ENCODE data around the gene DNAJB2.

The DNAJB2 gene

GRCh38 chr2:219279151-219279915 is at the start of gene DNAJB2:
TSS of gene DNAJB2 (plus strand) at chr2:219279366. CDS start at chr2:219279834, 468 bp downstream.
- Histone ChIP-seq H3K4me3 (ENCODE audit: low read depth in 1 of 2, low read length in 2 of 2) (peak within 1 kb of the TSS; percentile 25 to 60; a peak in 3 of 4 replicates), H3K27me3 (ENCODE audit: insufficient read depth, low read length, poor library complexity) (no peaks in the 10 kb centered on the region), H3K9me3 (ENCODE audit: insufficient read depth, low read length, severe bottlenecking) (no peaks in the 10 kb centered on the region), H4K20me1 (ENCODE audit: insufficient read depth, low read length) (peaks cover 4% of the 10 kb centered on the region; the same call in 1 of the 2 replicates), H3K4me1 (ENCODE audit: insufficient read depth, low read length) (peaks cover 27% of the 10 kb centered on the region), H3K79me2 (ENCODE audit: insufficient read depth, low read length) (no peaks in the 10 kb centered on the region), H3K27ac (ENCODE audit: low read length) (peak within 1 kb of the TSS; percentile 61), H2AFZ (ENCODE audit: low read depth, low read length) (peak within 1 kb of the TSS; percentile 54), H3K9ac (ENCODE audit: low read depth, low read length) (peak within 1 kb of the TSS; percentile 64), H3K4me2 (ENCODE audit: insufficient read depth, low read length) (peak within 1 kb of the TSS; percentile 96), H3K36me3 (ENCODE audit: insufficient read depth, low read length) (0 out of 2 replicates have a peak, but pooled peaks cover 4% of the 10 kb centered on the region)
- peak; percentile 95 for ATAC-seq (ENCODE audit: insufficient read depth, low read depth)
- peak; percentile 98 for DNase-seq
- no peak for TF ChIP-seq CTCF (IDR thresholded peaks at IDR 0.05; ENCODE audit: borderline replicate concordance, extremely low read depth, low read length, poor library complexity, severe bottlenecking)
- TF ChIP-seq EZH2 (IDR thresholded peaks at IDR 0.05; ENCODE audit: borderline replicate concordance, low read depth, low read length, severe bottlenecking): no peak

DNA sequence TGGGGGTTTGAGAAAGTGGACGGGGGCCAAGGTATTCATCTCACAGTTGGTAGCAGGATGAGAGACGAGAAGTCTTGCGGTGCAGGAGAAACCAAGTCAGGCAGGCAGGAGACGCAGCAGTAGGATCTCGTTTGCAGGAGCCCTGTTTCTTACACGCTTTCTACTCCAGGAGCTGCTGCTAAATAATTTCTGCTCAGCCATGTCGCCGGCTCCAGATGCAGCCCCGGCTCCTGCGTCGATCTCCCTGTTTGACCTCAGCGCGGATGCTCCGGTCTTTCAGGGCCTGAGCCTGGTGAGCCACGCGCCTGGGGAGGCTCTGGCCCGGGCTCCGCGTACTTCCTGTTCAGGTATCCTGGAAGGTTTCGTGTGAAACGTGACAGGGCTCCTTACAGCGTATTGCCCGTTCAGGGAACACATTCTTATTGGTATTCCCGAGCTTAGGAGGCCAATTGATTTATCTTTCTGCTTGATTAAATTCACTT is 49.1 kb upstream of the DNAJB2 start:
- Histone ChIP-seq H3K9ac (ENCODE audit: low read depth, low read length) (peak overlapping the region; percentile 73), H3K4me3 (ENCODE audit: low read depth in 1 of 2, low read length in 2 of 2) (peak overlapping the region; percentile 43 to 74), H3K36me3 (ENCODE audit: insufficient read depth, low read length) (peaks cover 62% of the 10 kb centered on the region), H3K4me1 (ENCODE audit: insufficient read depth, low read length) (peaks cover 39% of the 10 kb centered on the region), H3K27ac (ENCODE audit: low read length) (peak overlapping the region; percentile 71), H3K27me3 (ENCODE audit: insufficient read depth, low read length, poor library complexity) (no peaks in the 10 kb centered on the region), H3K4me2 (ENCODE audit: insufficient read depth, low read length) (peak overlapping the region; percentile 79), H3K9me3 (ENCODE audit: insufficient read depth, low read length, severe bottlenecking) (no peaks in the 10 kb centered on the region), H2AFZ (ENCODE audit: low read depth, low read length) (peak overlapping the region; percentile 50), H3K79me2 (ENCODE audit: insufficient read depth, low read length) (peaks cover 51% of the 10 kb centered on the region), H4K20me1 (ENCODE audit: insufficient read depth, low read length) (0 out of 2 replicates have a peak, but pooled peaks cover 5% of the 10 kb centered on the region)
- TF ChIP-seq CTCF (IDR thresholded peaks at IDR 0.05; ENCODE audit: borderline replicate concordance, extremely low read depth, low read length, poor library complexity, severe bottlenecking): no peak
- no peak for TF ChIP-seq EZH2 (IDR thresholded peaks at IDR 0.05; ENCODE audit: borderline replicate concordance, low read depth, low read length, severe bottlenecking)
- peak; percentile 45 for DNase-seq
- ATAC-seq (ENCODE audit: insufficient read depth, low read depth): peak; percentile 26

DNA sequence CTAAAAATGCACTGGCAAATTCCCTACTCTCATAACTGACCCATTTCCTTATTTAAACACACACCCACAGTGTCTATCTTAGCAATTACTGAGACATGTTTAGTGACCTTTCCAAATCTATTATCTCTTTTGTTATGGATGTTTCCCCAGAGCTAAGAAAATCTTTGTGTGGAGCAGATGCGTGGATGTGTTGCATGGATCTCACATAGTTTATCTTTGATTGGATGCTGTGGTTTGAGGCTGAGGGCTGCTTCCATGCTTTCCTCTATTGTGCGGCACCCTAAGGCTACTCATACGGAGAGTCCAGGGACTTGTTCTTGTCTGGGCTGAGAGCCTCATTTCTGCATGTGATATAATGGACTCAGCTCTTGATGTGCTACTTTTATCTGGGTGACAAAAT is 44.8 kb upstream of the DNAJB2 start:
- Histone ChIP-seq H3K4me2 (ENCODE audit: insufficient read depth, low read length) (no peak overlapping the region), H3K4me3 (ENCODE audit: low read depth in 1 of 2, low read length in 2 of 2) (no peak overlapping the region), H3K9ac (ENCODE audit: low read depth, low read length) (no peak overlapping the region), H3K9me3 (ENCODE audit: insufficient read depth, low read length, severe bottlenecking) (no peaks in the 10 kb centered on the region), H3K36me3 (ENCODE audit: insufficient read depth, low read length) (peaks cover 62% of the 10 kb centered on the region), H4K20me1 (ENCODE audit: insufficient read depth, low read length) (no peaks in the 10 kb centered on the region), H3K27ac (ENCODE audit: low read length) (no peak overlapping the region), H3K4me1 (ENCODE audit: insufficient read depth, low read length) (peaks cover 20% of the 10 kb centered on the region), H2AFZ (ENCODE audit: low read depth, low read length) (no peak overlapping the region), H3K79me2 (ENCODE audit: insufficient read depth, low read length) (peaks cover 25% of the 10 kb centered on the region), H3K27me3 (ENCODE audit: insufficient read depth, low read length, poor library complexity) (no peaks in the 10 kb centered on the region)
- no peak for TF ChIP-seq EZH2 (IDR thresholded peaks at IDR 0.05; ENCODE audit: borderline replicate concordance, low read depth, low read length, severe bottlenecking)
- no peak for TF ChIP-seq CTCF (IDR thresholded peaks at IDR 0.05; ENCODE audit: borderline replicate concordance, extremely low read depth, low read length, poor library complexity, severe bottlenecking)
- no peak for ATAC-seq (ENCODE audit: insufficient read depth, low read depth)
- DNase-seq: no peak

Data from DND-41 (cell line).